Endothelial cell of hepatic sinusoid (primary cell): Measurements from ENCODE around the gene CDK5RAP1.

Experiments
- in situ Hi-C: cut with HindIII; loops from 2 replicates; pipeline ENCODE4 v1.10.0; 2017; ENCODE audit warnings: low sequenced_read_pairs

CDK5RAP1 gene

GRCh38 chr20:33336375-33336774, 64.9 kb downstream of the CDK5RAP1 start:
- in situ Hi-C loops, result no loop called here

GRCh38 chr20:33334111-33334510, 67.2 kb downstream of the CDK5RAP1 start:
- in situ Hi-C loops, result no loop called here

GRCh38 chr20:33333616-33334015, 67.7 kb downstream of the CDK5RAP1 start:
- in situ Hi-C loops, result no loop called here

GRCh38 chr20:33332905-33333456, 68.3 kb downstream of the CDK5RAP1 start:
- in situ Hi-C loops, result no loop called here

GRCh38 chr20:33328157-33329137, 72.9 kb downstream of the CDK5RAP1 start:
- in situ Hi-C loops, result no loop called here

- in situ Hi-C loops, result no loop called here
Observed at GRCh38 chr20:33325350-33325749, 76.0 kb downstream of the CDK5RAP1 start.

- in situ Hi-C loops, result no loop called here
Observed at GRCh38 chr20:33323236-33323635, 78.1 kb downstream of the CDK5RAP1 start.

GRCh38 chr20:33322456-33322855, 78.9 kb downstream of the CDK5RAP1 start:
- in situ Hi-C loops, result no loop called here

- in situ Hi-C loops, result no loop called here
Observed at GRCh38 chr20:33320006-33320405, 81.3 kb downstream of the CDK5RAP1 start.

- in situ Hi-C loops, result loop anchor here (10.0 kb wide), 1 partner anchor 243 kb away; the partner anchor contains the start of gene BPIFB4
Observed at GRCh38 chr20:33318096-33318429, 83.3 kb downstream of the CDK5RAP1 start.

- in situ Hi-C loops, result loop anchor here (10.0 kb wide), 1 partner anchor 243 kb away; the partner anchor contains the start of gene BPIFB4
Observed at GRCh38 chr20:33317424-33318095, 83.8 kb downstream of the CDK5RAP1 start.

- in situ Hi-C loops, result loop anchor here (10.0 kb wide), 1 partner anchor 242 kb away; the partner anchor contains the start of gene BPIFB4
Observed at GRCh38 chr20:33316958-33317357, 84.4 kb downstream of the CDK5RAP1 start.

GRCh38 chr20:33316343-33316742, 85.0 kb downstream of the CDK5RAP1 start:
- in situ Hi-C loops, result loop anchor here (10.0 kb wide), 1 partner anchor 242 kb away; the partner anchor contains the start of gene BPIFB4

- in situ Hi-C loops, result loop anchor here (10.0 kb wide), 1 partner anchor 239 kb away; the partner anchor contains the start of gene BPIFB4
Observed at GRCh38 chr20:33313686-33314314, 87.5 kb downstream of the CDK5RAP1 start.

- in situ Hi-C loops, result loop anchor here (10.0 kb wide), 1 partner anchor 238 kb away; the partner anchor contains the start of gene BPIFB4
Observed at GRCh38 chr20:33312583-33312982, 88.7 kb downstream of the CDK5RAP1 start.

- in situ Hi-C loops, result loop anchor here (10.0 kb wide), 1 partner anchor 237 kb away; the partner anchor contains the start of gene BPIFB4
Observed at GRCh38 chr20:33311996-33312395, 89.3 kb downstream of the CDK5RAP1 start.

GRCh38 chr20:33311011-33311410, 90.3 kb downstream of the CDK5RAP1 start:
- in situ Hi-C loops, result loop anchor here (10.0 kb wide), 1 partner anchor 236 kb away; the partner anchor contains the start of gene BPIFB4

- in situ Hi-C loops, result loop anchor here (10.0 kb wide), 1 partner anchor 236 kb away; the partner anchor contains the start of gene BPIFB4
Observed at GRCh38 chr20:33310327-33310899, 90.9 kb downstream of the CDK5RAP1 start.

- in situ Hi-C loops, result loop anchor here (10.0 kb wide), 1 partner anchor 235 kb away; the partner anchor contains the start of gene BPIFB4
Observed at GRCh38 chr20:33309631-33310030, 91.7 kb downstream of the CDK5RAP1 start.
